Liver (tissue), 9 donors: ENCODE measurements around the gene ZNF276. TPM values are rescaled to one million over a fixed set of nuclear protein-coding genes. Genes with fewer than 3 reads are reported as not detected.

ENCODE experiments used
- DNase-seq: peaks from one replicate; pipeline ENCODE4 v3.0.0-alpha.2; 2017; ENCODE audit warnings: low spot score
- H3K27ac ChIP-seq, 2 donors: one replicate each; pipeline ENCODE4 v1.7.0; 2013; ENCODE audit warnings: inconsistent platforms in 2 of 2, low read length in 2 of 2, control low read depth in 1 of 2, low read depth in 1 of 2, mild to moderate bottlenecking in 1 of 2
- H3K27me3 ChIP-seq, 4 donors: one replicate each; pipeline versions ENCODE4 v1.6.1 to v1.7.0; 2013; ENCODE audit warnings: low read length in 3 of 4, inconsistent platforms in 1 of 4, mild to moderate bottlenecking in 1 of 4, moderate library complexity in 1 of 4; ENCODE audit not compliant: control insufficient read depth in 4 of 4, insufficient read depth in 4 of 4
- H3K36me3 ChIP-seq, 4 donors: one replicate each; pipeline versions ENCODE4 v1.6.1 to v1.7.0; 2013; ENCODE audit warnings: low read length in 3 of 4, mild to moderate bottlenecking in 3 of 4, low read depth in 1 of 4, moderate library complexity in 1 of 4; ENCODE audit not compliant: control insufficient read depth in 4 of 4, insufficient read depth in 3 of 4
- H3K4me1 ChIP-seq, 4 donors: one replicate each; pipeline versions ENCODE4 v1.6.1 to v1.7.0; 2013; ENCODE audit warnings: low read length in 3 of 4, mild to moderate bottlenecking in 3 of 4, moderate library complexity in 1 of 4; ENCODE audit not compliant: control insufficient read depth in 4 of 4, insufficient read depth in 4 of 4
- H3K4me3 ChIP-seq, 3 donors: one replicate each; pipeline versions ENCODE4 v1.6.1 to v1.7.0; 2013; ENCODE audit warnings: low read length in 3 of 3, control low read depth in 1 of 3, low read depth in 1 of 3, mild to moderate bottlenecking in 1 of 3
- H3K9ac ChIP-seq, 2 donors: one replicate each; pipeline ENCODE4 v1.7.0; 2013; ENCODE audit warnings: low read length in 2 of 2, mild to moderate bottlenecking in 2 of 2, moderate library complexity in 2 of 2, control low read depth in 1 of 2, low read depth in 1 of 2
- H3K9me3 ChIP-seq, 4 donors: one replicate each; pipeline versions ENCODE4 v1.6.1 to v1.7.0; 2013; ENCODE audit warnings: low read length in 3 of 4; ENCODE audit not compliant: control insufficient read depth in 4 of 4
- ATF3 ChIP-seq: IDR thresholded peaks from 2 replicates; pipeline ENCODE4 v1.6.1; 2016; ENCODE audit warnings: antibody characterized with exemption
- CTCF ChIP-seq: fragments of 150-350 bp; IDR thresholded peaks from 2 replicates; pipeline ENCODE4 v1.5.1; 2017; ENCODE audit warnings: improper control_type of control experiment, low read depth, low read length; ENCODE audit not compliant: missing input control
- EGR1 ChIP-seq, 2 donors: IDR thresholded peaks; 2 replicates each; pipeline ENCODE4 v1.6.1; 2016 to 2018; ENCODE audit warnings: antibody characterized with exemption in 2 of 2, low read depth in 2 of 2
- FOXA1 ChIP-seq: IDR thresholded peaks from 2 replicates; pipeline ENCODE4 v1.6.1; 2016; ENCODE audit warnings: antibody characterized with exemption
- FOXA2 ChIP-seq: IDR thresholded peaks from 2 replicates; pipeline ENCODE4 v1.6.1; 2016; ENCODE audit warnings: antibody characterized with exemption
- GABPA ChIP-seq, 2 donors: IDR thresholded peaks in 1 of 2; conservative IDR thresholded peaks in 1 of 2; 2 replicates each; pipeline ENCODE4 v1.6.1; 2016; ENCODE audit warnings: antibody characterized with exemption in 2 of 2, mild to moderate bottlenecking in 1 of 2, moderate library complexity in 1 of 2
- HNF4A ChIP-seq, 2 donors: conservative IDR thresholded peaks; 2 replicates each; pipeline ENCODE4 v1.6.1; 2016; ENCODE audit warnings: antibody characterized with exemption in 2 of 2, mild to moderate bottlenecking in 2 of 2
- HNF4G ChIP-seq: IDR thresholded peaks from 2 replicates; pipeline ENCODE4 v1.6.1; 2016; ENCODE audit warnings: antibody characterized with exemption
- JUND ChIP-seq, 2 donors: IDR thresholded peaks; 2 replicates each; pipeline ENCODE4 v1.6.1; 2016; ENCODE audit warnings: antibody characterized with exemption in 2 of 2
- MAX ChIP-seq: IDR thresholded peaks from 2 replicates; pipeline ENCODE4 v1.6.1; 2016; ENCODE audit warnings: antibody characterized with exemption
- NR2F2 ChIP-seq: IDR thresholded peaks from 2 replicates; pipeline ENCODE4 v1.6.1; 2016; ENCODE audit warnings: antibody characterized with exemption
- RAD21 ChIP-seq, 2 donors: IDR thresholded peaks; 2 replicates each; pipeline ENCODE4 v1.6.1; 2016; ENCODE audit warnings: antibody characterized with exemption in 2 of 2, mild to moderate bottlenecking in 2 of 2
- REST ChIP-seq: IDR thresholded peaks from 2 replicates; pipeline ENCODE4 v1.6.1; 2016; ENCODE audit warnings: antibody characterized with exemption, mild to moderate bottlenecking
- RXRA ChIP-seq, 2 donors: IDR thresholded peaks; 2 replicates each; pipeline ENCODE4 v1.6.1; 2017 to 2018; ENCODE audit warnings: antibody characterized with exemption in 2 of 2, mild to moderate bottlenecking in 1 of 2
- SP1 ChIP-seq: IDR thresholded peaks from 2 replicates; pipeline ENCODE4 v1.6.1; 2018; ENCODE audit warnings: antibody characterized with exemption, mild to moderate bottlenecking
- TAF1 ChIP-seq: conservative IDR thresholded peaks from 2 replicates; pipeline ENCODE4 v1.6.1; 2016; ENCODE audit warnings: antibody characterized with exemption, mild to moderate bottlenecking
- YY1 ChIP-seq: IDR thresholded peaks from 2 replicates; pipeline ENCODE4 v1.6.1; 2016; ENCODE audit warnings: antibody characterized with exemption, mild to moderate bottlenecking
- ZBTB33 ChIP-seq: IDR thresholded peaks from 2 replicates; pipeline ENCODE4 v1.6.1; 2016; ENCODE audit warnings: antibody characterized with exemption
- WGBS: extraction: QIAGEN DNeasy Blood & Tissue Kit; methylation state at CpG from one replicate; pipeline ENCODE4 v1.1.7; 2013; 5-methylcytosine and 5-hydroxymethylcytosine counted together
- polyA plus RNA-seq, 2 donors: library from polyadenylated mRNA; stranded (reverse) in 1 of 2; unstranded in 1 of 2; fragments of 200-250 nt in 1 of 2; fragments of >200 nt in 1 of 2; fragmentation: Nextera tagmentation in 1 of 2; extraction: Ambion mirVana in 1 of 2; gene quantifications; one replicate each; pipeline versions ENCODE4 v1.2.1 to v1.2.3, GENCODE V29; 2013 to 2015
- total RNA-seq, 2 donors: library from RNA; depleted of rRNA; stranded (reverse); fragments of >200 nt; gene quantifications; one replicate each; pipeline ENCODE4 v1.2.3, GENCODE V29; 2014
- donor health status: healthy.
- donor health status: healthy.
- donor health status: healthy.
- donor health status: healthy.
- donor health status: healthy.

ZNF276 gene
- total and polyA plus RNA-seq, 4 donors = 4.9 to 22.8 (median 8.7) TPM

GRCh38 chr16:89710709-89711564 lies 10.4 kb upstream of the ZNF276 start:
- H3K36me3 ChIP-seq = peaks cover 0 to 6% (median 1%) of the 10 kb centered on the region in 4 donors
- H3K27me3 ChIP-seq = no peaks in the 10 kb centered on the region
- 90% methylated on average over 63 of the region's 63 CpGs for WGBS
- H3K27ac ChIP-seq = no peak overlapping the region
- no peak for DNase-seq
- H3K4me3 ChIP-seq = no peak overlapping the region
- H3K9ac ChIP-seq = no peak overlapping the region
- H3K4me1 ChIP-seq = peaks cover 0 to 12% (median 9%) of the 10 kb centered on the region in 4 donors
- H3K9me3 ChIP-seq = no peaks in the 10 kb centered on the region
- TF ChIP-seq SP1 (no peak), RAD21 (IDR thresholded peaks at IDR 0.05) (no peak), TAF1 (no peak), REST (no peak), ZBTB33 (no peak), FOXA1 (no peak), FOXA2 (no peak), RXRA (IDR thresholded peaks at IDR 0.05) (no peak), JUND (IDR thresholded peaks at IDR 0.05) (no peak), YY1 (no peak), NR2F2 (no peak), HNF4G (no peak), EGR1 (IDR thresholded peaks at IDR 0.05; ENCODE audit: low read depth in 2 of 2) (no peak), GABPA (IDR thresholded peaks at IDR 0.05 in 1 of 2, conservative IDR thresholded peaks at IDR 0.05 in 1 of 2) (no peak), CTCF (no peak), HNF4A (conservative IDR thresholded peaks at IDR 0.05) (no peak), MAX (no peak), ATF3 (no peak)
